ENCODE data around the gene ZNF837.

Gene ZNF837

GRCh38 chr19:58332697-58333096 lies 48.1 kb downstream of the ZNF837 start:
- H3K9me3 ChIP-seq (ENCODE audit: control insufficient read depth, insufficient read depth, low read depth, low read length): no peaks in the 10 kb centered on the region
- POLR2A ChIA-PET: interaction anchor here (3.6 kb wide), 1 partner anchor 30 kb away, joined by 14 read pairs; the partner anchor contains the start of gene ZNF497

GRCh38 chr19:58330458-58330857 lies 50.4 kb downstream of the ZNF837 start:
- CTCF ChIA-PET: interaction anchor here (0.5 kb wide), 1 partner anchor 948 kb away, joined by 3 read pairs; no protein-coding TSS in a partner anchor
- H3K27ac ChIP-seq (ENCODE audit: extremely low read depth, low read depth, low read length): no peak overlapping the region
- H3K4me1 ChIP-seq (ENCODE audit: control insufficient read depth, insufficient read depth, low read length): peaks cover 3% of the 10 kb centered on the region; the same call in 1 of the 2 replicates
- H3K36me3 ChIP-seq (ENCODE audit: control insufficient read depth in 2 of 2, insufficient read depth in 1 of 2, low read length in 2 of 2): peaks cover 0 to 10% of the 10 kb centered on the region in 2 experiments; a peak in 1 of 3 replicates
- TF ChIP-seq ZNF654 (tag by site-specific recombination; IDR thresholded peaks at IDR 0.05; ENCODE audit: low read depth) (no peak), INSM2 (tag by site-specific recombination; IDR thresholded peaks at IDR 0.05) (no peak), ZNF629 (tag by site-specific recombination; IDR thresholded peaks at IDR 0.05) (no peak), ZBTB17 (tag by site-specific recombination; IDR thresholded peaks at IDR 0.05) (peak; percentile 26; the same call in 1 of the 2 replicates)
- POLR2A ChIA-PET: interaction anchor here (0.7 to 1.5 kb wide), 5 partner anchors 32 to 189 kb away, joined by 3 to 4 read pairs (median 3); partner anchors contain the start of genes ZBTB45, ZNF497, ZNF584 and ZNF8
- H3K4me3 ChIP-seq (ENCODE audit: low read depth, low read length): no peak overlapping the region
- H3K9me3 ChIP-seq (ENCODE audit: control insufficient read depth, insufficient read depth, low read depth, low read length): no peaks in the 10 kb centered on the region

More at GRCh38 chr19:58332697-58333096, 48.1 kb downstream of the ZNF837 start:
- TF ChIP-seq ZBTB44 (tag by site-specific recombination; IDR thresholded peaks at IDR 0.05) (no peak), ZBTB21 (tag by site-specific recombination; IDR thresholded peaks at IDR 0.05) (no peak), ZNF302 (tag by site-specific recombination; IDR thresholded peaks at IDR 0.05; ENCODE audit: low read depth) (no peak), ZNF26 (tag by site-specific recombination; IDR thresholded peaks at IDR 0.05) (no peak), ZNF157 (tag by site-specific recombination; IDR thresholded peaks at IDR 0.05) (no peak), BCL6B (tag by site-specific recombination; IDR thresholded peaks at IDR 0.05) (no peak), SETDB1 (IDR thresholded peaks at IDR 0.05; ENCODE audit: insufficient read length, low read length) (no peak), YY1 (tag by site-specific recombination; IDR thresholded peaks at IDR 0.05) (no peak), OSR2 (tag by site-specific recombination; IDR thresholded peaks at IDR 0.05) (no peak), EGR2 (tag by site-specific recombination; IDR thresholded peaks at IDR 0.05; ENCODE audit: low read depth) (no peak), ZNF549 (tag by site-specific recombination; IDR thresholded peaks at IDR 0.05) (no peak), ZNF76 (tag by site-specific recombination; IDR thresholded peaks at IDR 0.05; ENCODE audit: borderline replicate concordance, low read depth) (no peak), ZNF19 (tag by site-specific recombination; IDR thresholded peaks at IDR 0.05; ENCODE audit: low read depth) (no peak), ZNF239 (tag by site-specific recombination; IDR thresholded peaks at IDR 0.05) (no peak), ZNF585B (tag by site-specific recombination; IDR thresholded peaks at IDR 0.05) (no peak), ZNF24 (tag by site-specific recombination; IDR thresholded peaks at IDR 0.05) (no peak), ZNF366 (tag by site-specific recombination; conservative IDR thresholded peaks at IDR 0.05) (no peak), ZNF544 (tag by site-specific recombination; IDR thresholded peaks at IDR 0.05) (no peak), ZNF560 (tag by site-specific recombination; IDR thresholded peaks at IDR 0.05; ENCODE audit: borderline replicate concordance) (no peak)
- Histone ChIP-seq H3K4me1 (ENCODE audit: control insufficient read depth, insufficient read depth, low read length) (no peaks in the 10 kb centered on the region), H3K4me3 (ENCODE audit: low read depth, low read length) (no peak overlapping the region), H3K36me3 (ENCODE audit: control insufficient read depth in 2 of 2, insufficient read depth in 1 of 2, low read length in 2 of 2) (peaks cover 0 to 30% of the 10 kb centered on the region in 2 experiments; a peak in 1 of 3 replicates), H3K27ac (ENCODE audit: extremely low read depth, low read depth, low read length) (no peak overlapping the region)
- CTCF ChIA-PET: interaction anchor here (1.0 to 1.5 kb wide), 2 partner anchors 30 to 167 kb away, joined by 3 to 7 read pairs; partner anchors contain the start of gene ZNF497

Data from HEK293 (cell line).